Measurements from ENCODE around the gene PACS2.

- TF ChIP-seq, protein P1, sequence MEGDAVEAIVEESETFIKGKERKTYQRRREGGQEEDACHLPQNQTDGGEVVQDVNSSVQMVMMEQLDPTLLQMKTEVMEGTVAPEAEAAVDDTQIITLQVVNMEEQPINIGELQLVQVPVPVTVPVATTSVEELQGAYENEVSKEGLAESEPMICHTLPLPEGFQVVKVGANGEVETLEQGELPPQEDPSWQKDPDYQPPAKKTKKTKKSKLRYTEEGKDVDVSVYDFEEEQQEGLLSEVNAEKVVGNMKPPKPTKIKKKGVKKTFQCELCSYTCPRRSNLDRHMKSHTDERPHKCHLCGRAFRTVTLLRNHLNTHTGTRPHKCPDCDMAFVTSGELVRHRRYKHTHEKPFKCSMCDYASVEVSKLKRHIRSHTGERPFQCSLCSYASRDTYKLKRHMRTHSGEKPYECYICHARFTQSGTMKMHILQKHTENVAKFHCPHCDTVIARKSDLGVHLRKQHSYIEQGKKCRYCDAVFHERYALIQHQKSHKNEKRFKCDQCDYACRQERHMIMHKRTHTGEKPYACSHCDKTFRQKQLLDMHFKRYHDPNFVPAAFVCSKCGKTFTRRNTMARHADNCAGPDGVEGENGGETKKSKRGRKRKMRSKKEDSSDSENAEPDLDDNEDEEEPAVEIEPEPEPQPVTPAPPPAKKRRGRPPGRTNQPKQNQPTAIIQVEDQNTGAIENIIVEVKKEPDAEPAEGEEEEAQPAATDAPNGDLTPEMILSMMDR (IDR thresholded peaks at IDR 0.05): no peak
- no peak for TF ChIP-seq POLR2A (IDR thresholded peaks at IDR 0.05)
- TF ChIP-seq POLR2AphosphoS5 (IDR thresholded peaks at IDR 0.05): no peak
These were observed 98.4 kb downstream of the PACS2 start for GRCh38 chr14:105412771-105413543.

Measured in breast epithelium (tissue), 3 donors.